ENCODE measurements around the gene XYLT2. TPM values are rescaled to one million over a fixed set of nuclear protein-coding genes. Genes with fewer than 3 reads are reported as not detected.
A peak's percentile ranks its signal among the peaks of the same experiment; 100 is the strongest.

Gene XYLT2
- total RNA-seq, 2 donors from 2014 or later, result 54.1 to 65.9 TPM

- no peak overlapping the region for H3K27ac Mint-ChIP-seq
- peaks cover 15% of the 10 kb centered on the region for H3K9me3 Mint-ChIP-seq
- peaks cover 2% of the 10 kb centered on the region for H3K27me3 Mint-ChIP-seq (ENCODE audit: insufficient read depth)
- TF ChIP-seq CTCF (conservative IDR thresholded peaks at IDR 0.05), result no peak
- H3K4me1 ChIP-seq (ENCODE audit: control insufficient read depth, insufficient read depth, low read length), result no peaks in the 10 kb centered on the region
- no peak overlapping the region for H3K4me3 ChIP-seq (ENCODE audit: low read length)
- peaks cover 25% of the 10 kb centered on the region for H3K9me3 ChIP-seq (ENCODE audit: control insufficient read depth, low read length)
- no peak for DNase-seq
- no peak overlapping the region for H3K4me3 Mint-ChIP-seq
- H3K27ac ChIP-seq (ENCODE audit: low read depth, low read length), result no peak overlapping the region
- H3K9ac ChIP-seq (ENCODE audit: extremely low read depth, low read length, poor library complexity, severe bottlenecking), result no peak overlapping the region
- peaks cover under 1% of the 10 kb centered on the region for H3K27me3 ChIP-seq (ENCODE audit: control insufficient read depth, insufficient read depth, low read length, poor library complexity, severe bottlenecking)
- H3K36me3 Mint-ChIP-seq (ENCODE audit: low read depth), result no peaks in the 10 kb centered on the region
- no peaks in the 10 kb centered on the region for H3K4me1 Mint-ChIP-seq
- H3K36me3 ChIP-seq (ENCODE audit: control insufficient read depth, insufficient read depth, low read length), result no peaks in the 10 kb centered on the region
These were observed 6.5 kb upstream of the XYLT2 start for GRCh38 chr17:50339381-50339780.

GRCh38 chr17:50344731-50345365, 1.1 kb upstream of the XYLT2 start:
- H3K27me3 Mint-ChIP-seq (ENCODE audit: insufficient read depth), result peaks cover 16% of the 10 kb centered on the region
- no peak overlapping the region for H3K27ac Mint-ChIP-seq
- Histone ChIP-seq H3K36me3 (ENCODE audit: control insufficient read depth, insufficient read depth, low read length) (no peaks in the 10 kb centered on the region), H3K4me1 (ENCODE audit: control insufficient read depth, insufficient read depth, low read length) (peaks cover 10% of the 10 kb centered on the region), H3K27me3 (ENCODE audit: control insufficient read depth, insufficient read depth, low read length, poor library complexity, severe bottlenecking) (peaks cover 10% of the 10 kb centered on the region), H3K4me3 (ENCODE audit: low read length) (peak overlapping the region; percentile 76), H3K9me3 (ENCODE audit: control insufficient read depth, low read length) (no peaks in the 10 kb centered on the region), H3K9ac (ENCODE audit: extremely low read depth, low read length, poor library complexity, severe bottlenecking) (no peak overlapping the region), H3K27ac (ENCODE audit: low read depth, low read length) (no peak overlapping the region)
- 85 to 86% methylated on average over 5 to 13 of the region's 13 CpGs for WGBS, 2 experiments (ENCODE audit: insufficient coverage in 1 of 2, insufficient read length in 1 of 2)
- TF ChIP-seq CTCF (conservative IDR thresholded peaks at IDR 0.05), result no peak
- no peaks in the 10 kb centered on the region for H3K9me3 Mint-ChIP-seq
- H3K4me3 Mint-ChIP-seq, result peak overlapping the region; percentile 94
- H3K4me1 Mint-ChIP-seq, result peaks cover 28% of the 10 kb centered on the region
- no peak for DNase-seq
- peaks cover 7% of the 10 kb centered on the region for H3K36me3 Mint-ChIP-seq (ENCODE audit: low read depth)

- H3K27me3 Mint-ChIP-seq (ENCODE audit: insufficient read depth), result peaks cover 16% of the 10 kb centered on the region
- H3K4me1 ChIP-seq (ENCODE audit: control insufficient read depth, insufficient read depth, low read length), result peaks cover 10% of the 10 kb centered on the region
- no peak for TF ChIP-seq CTCF (conservative IDR thresholded peaks at IDR 0.05)
- WGBS, 2 experiments (ENCODE audit: insufficient coverage in 1 of 2, insufficient read length in 1 of 2), result 1% methylated on average over 13 to 57 of the region's 57 CpGs
- peak; percentile 89 for DNase-seq
- H3K27me3 ChIP-seq (ENCODE audit: control insufficient read depth, insufficient read depth, low read length, poor library complexity, severe bottlenecking), result peaks cover 10% of the 10 kb centered on the region
- peak overlapping the region; percentile 87 for H3K4me3 ChIP-seq (ENCODE audit: low read length)
- H3K4me3 Mint-ChIP-seq, result peak overlapping the region; percentile 94
- peaks cover 16% of the 10 kb centered on the region for H3K36me3 Mint-ChIP-seq (ENCODE audit: low read depth)
- H3K9me3 ChIP-seq (ENCODE audit: control insufficient read depth, low read length), result no peaks in the 10 kb centered on the region
- peaks cover 28% of the 10 kb centered on the region for H3K4me1 Mint-ChIP-seq
- peak overlapping the region; percentile 53 for H3K9ac ChIP-seq (ENCODE audit: extremely low read depth, low read length, poor library complexity, severe bottlenecking)
- no peaks in the 10 kb centered on the region for H3K9me3 Mint-ChIP-seq
- no peaks in the 10 kb centered on the region for H3K36me3 ChIP-seq (ENCODE audit: control insufficient read depth, insufficient read depth, low read length)
- H3K27ac ChIP-seq (ENCODE audit: low read depth, low read length), result no peak overlapping the region
- H3K27ac Mint-ChIP-seq, result peak overlapping the region; percentile 91
These were observed 589 bp downstream of the XYLT2 start for GRCh38 chr17:50346313-50347116.

Measured in endodermal cell (in vitro differentiated cells).